Measurements from ENCODE around the gene NGEF. TPM values are rescaled to one million over a fixed set of nuclear protein-coding genes. Genes with fewer than 3 reads are reported as not detected.

The NGEF gene
- total and polyA plus RNA-seq, 8 donors: 0.26 to 3.6 (median 1.4) TPM

- H3K9me3 ChIP-seq: no peaks in the 10 kb centered on the region
- ATAC-seq (no peak), DNase-seq (no peak)
- intact Hi-C loops (cut with DNase I): no loop called here
- H3K27me3 ChIP-seq: peaks cover 36 to 93% of the 10 kb centered on the region in 2 donors
- TF ChIP-seq, protein P1, sequence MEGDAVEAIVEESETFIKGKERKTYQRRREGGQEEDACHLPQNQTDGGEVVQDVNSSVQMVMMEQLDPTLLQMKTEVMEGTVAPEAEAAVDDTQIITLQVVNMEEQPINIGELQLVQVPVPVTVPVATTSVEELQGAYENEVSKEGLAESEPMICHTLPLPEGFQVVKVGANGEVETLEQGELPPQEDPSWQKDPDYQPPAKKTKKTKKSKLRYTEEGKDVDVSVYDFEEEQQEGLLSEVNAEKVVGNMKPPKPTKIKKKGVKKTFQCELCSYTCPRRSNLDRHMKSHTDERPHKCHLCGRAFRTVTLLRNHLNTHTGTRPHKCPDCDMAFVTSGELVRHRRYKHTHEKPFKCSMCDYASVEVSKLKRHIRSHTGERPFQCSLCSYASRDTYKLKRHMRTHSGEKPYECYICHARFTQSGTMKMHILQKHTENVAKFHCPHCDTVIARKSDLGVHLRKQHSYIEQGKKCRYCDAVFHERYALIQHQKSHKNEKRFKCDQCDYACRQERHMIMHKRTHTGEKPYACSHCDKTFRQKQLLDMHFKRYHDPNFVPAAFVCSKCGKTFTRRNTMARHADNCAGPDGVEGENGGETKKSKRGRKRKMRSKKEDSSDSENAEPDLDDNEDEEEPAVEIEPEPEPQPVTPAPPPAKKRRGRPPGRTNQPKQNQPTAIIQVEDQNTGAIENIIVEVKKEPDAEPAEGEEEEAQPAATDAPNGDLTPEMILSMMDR (IDR thresholded peaks at IDR 0.05): no peak
- H3K4me1 ChIP-seq: peaks cover 7 to 10% of the 10 kb centered on the region in 2 donors
- no peak overlapping the region for H3K27ac ChIP-seq
- no peak overlapping the region for H3K4me3 ChIP-seq
- H3K36me3 ChIP-seq: no peaks in the 10 kb centered on the region
These were observed 84.3 kb downstream of the NGEF start for GRCh38 chr2:232928551-232929302.

- H3K4me3 ChIP-seq: peak overlapping the region in 1 of 2 donors; percentile 20
- intact Hi-C loops (cut with DNase I): no loop called here
- ATAC-seq: no peak
- no peaks in the 10 kb centered on the region for H3K9me3 ChIP-seq
- no peaks in the 10 kb centered on the region for H3K36me3 ChIP-seq
- peaks cover 7 to 10% of the 10 kb centered on the region in 2 donors for H3K4me1 ChIP-seq
- H3K27ac ChIP-seq: no peak overlapping the region
- DNase-seq: no peak
- TF ChIP-seq, protein P1 (IDR thresholded peaks at IDR 0.05): no peak
- peaks cover 36 to 91% of the 10 kb centered on the region in 2 donors for H3K27me3 ChIP-seq
These were observed 85.1 kb downstream of the NGEF start for GRCh38 chr2:232927793-232928550.

GRCh38 chr2:232927032-232927792 lies 85.8 kb downstream of the NGEF start:
- Histone ChIP-seq H3K4me3 (peak overlapping the region in 1 of 2 donors; percentile 20), H3K36me3 (no peaks in the 10 kb centered on the region), H3K9me3 (no peaks in the 10 kb centered on the region), H3K27me3 (peaks cover 36 to 88% of the 10 kb centered on the region in 2 donors), H3K27ac (no peak overlapping the region), H3K4me1 (peaks cover 7 to 10% of the 10 kb centered on the region in 2 donors)
- TF ChIP-seq, protein P1 (IDR thresholded peaks at IDR 0.05): no peak
- intact Hi-C loops (cut with DNase I): no loop called here
- peak in 1 of 4 donors; percentile 78 for DNase-seq
- no peak for ATAC-seq

GRCh38 chr2:232926431-232926939 lies 86.6 kb downstream of the NGEF start:
- no peaks in the 10 kb centered on the region for H3K9me3 ChIP-seq
- no peaks in the 10 kb centered on the region for H3K36me3 ChIP-seq
- DNase-seq (no peak), ATAC-seq (no peak)
- no peak overlapping the region for H3K4me3 ChIP-seq
- TF ChIP-seq, protein P1 (IDR thresholded peaks at IDR 0.05): no peak
- no peak overlapping the region for H3K27ac ChIP-seq
- peaks cover 36 to 86% of the 10 kb centered on the region in 2 donors for H3K27me3 ChIP-seq
- intact Hi-C loops (cut with DNase I): no loop called here
- H3K4me1 ChIP-seq: peaks cover 7 to 10% of the 10 kb centered on the region in 2 donors

All from left lung (tissue), 10 donors.